Measurements from ENCODE around the gene STAT6. TPM values are rescaled to one million over a fixed set of nuclear protein-coding genes. Genes with fewer than 3 reads are reported as not detected.

Gene STAT6
- total and polyA plus RNA-seq, 3 experiments from 2014 or later = 82.8 to 265 (median 262) TPM

GRCh38 chr12:57133013-57133569 is 21.9 kb upstream of the STAT6 start:
- H3K4me1 ChIP-seq (ENCODE audit: insufficient read depth, low read length) = peaks cover 5% of the 10 kb centered on the region
- POLR2A ChIA-PET = no interaction called here
- Mint-ChIP-seq H3K4me3 (no peak overlapping the region), H3K27me3 (peaks cover 3 to 4% of the 10 kb centered on the region in 2 donors), H3K36me3 (peaks cover 0 to 1% (median 0%) of the 10 kb centered on the region in 3 donors), H3K4me1 (peaks cover 0 to 6% (median 6%) of the 10 kb centered on the region in 3 donors), H3K27ac (no peak overlapping the region), H3K9me3 (no peaks in the 10 kb centered on the region)
- H3K36me3 ChIP-seq (ENCODE audit: insufficient read depth, low read length) = no peaks in the 10 kb centered on the region
- H3K4me3 ChIP-seq (ENCODE audit: low read length) = no peak overlapping the region
- peak in 1 of 5 donors; percentile 6 for DNase-seq
- CTCF ChIA-PET = interaction anchor here (1.1 to 1.2 kb wide), 2 partner anchors 9 to 21 kb away, joined by 3 to 4 read pairs; no protein-coding TSS in a partner anchor
- no peaks in the 10 kb centered on the region for H3K27me3 ChIP-seq (ENCODE audit: insufficient read depth, low read length, poor library complexity, severe bottlenecking)
- no peak overlapping the region for H3K27ac ChIP-seq (ENCODE audit: low read depth, low read length)
- no peaks in the 10 kb centered on the region for H3K9me3 ChIP-seq (ENCODE audit: low read length)

- DNase-seq = peak in 1 of 5 donors; percentile 29
- Histone ChIP-seq H3K27me3 (ENCODE audit: insufficient read depth, low read length, poor library complexity, severe bottlenecking) (no peaks in the 10 kb centered on the region), H3K4me3 (ENCODE audit: low read length) (no peak overlapping the region), H3K27ac (ENCODE audit: low read depth, low read length) (no peak overlapping the region), H3K9me3 (ENCODE audit: low read length) (no peaks in the 10 kb centered on the region), H3K4me1 (ENCODE audit: insufficient read depth, low read length) (peaks cover 7% of the 10 kb centered on the region), H3K36me3 (ENCODE audit: insufficient read depth, low read length) (no peaks in the 10 kb centered on the region)
- no peaks in the 10 kb centered on the region for H3K9me3 Mint-ChIP-seq
- POLR2A ChIA-PET = no interaction called here
- no peak overlapping the region for H3K27ac Mint-ChIP-seq
- H3K4me1 Mint-ChIP-seq = peaks cover 3 to 9% (median 9%) of the 10 kb centered on the region in 3 donors
- H3K36me3 Mint-ChIP-seq = peaks cover 0 to 1% (median 0%) of the 10 kb centered on the region in 3 donors
- H3K27me3 Mint-ChIP-seq = peaks cover 3 to 6% of the 10 kb centered on the region in 2 donors
- peak overlapping the region in 1 of 7 donors; percentile 27 for H3K4me3 Mint-ChIP-seq
- CTCF ChIA-PET = interaction anchor here (0.9 to 11.6 kb wide), 4 partner anchors 8 to 52 kb away, joined by 3 to 173 read pairs (median 3); no protein-coding TSS in a partner anchor
Measured at GRCh38 chr12:57131896-57132744, 21.0 kb upstream of the STAT6 start.

DNA sequence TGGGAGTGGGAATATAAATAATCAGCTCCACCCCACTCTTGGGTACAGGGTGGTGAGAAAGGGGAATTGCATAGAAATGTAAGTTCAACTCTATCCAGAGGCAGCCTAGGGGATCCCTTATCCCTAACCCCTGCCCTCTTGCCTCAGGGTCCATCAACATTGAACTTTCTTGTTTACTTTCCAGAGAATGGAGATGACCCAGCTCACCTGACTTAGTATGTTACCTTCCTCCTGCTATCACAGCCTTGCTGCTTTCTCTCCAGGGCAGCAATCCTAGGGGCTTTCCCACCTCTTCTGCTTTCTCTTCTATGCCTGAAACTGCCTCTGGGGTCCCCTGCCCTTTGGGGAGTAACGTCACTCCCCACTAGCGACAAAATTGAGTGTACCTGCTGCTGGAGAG is 19.8 kb upstream of the STAT6 start:
- ChIA-PET CTCF (interaction anchor here (0.9 to 11.6 kb wide), 3 partner anchors 19 to 53 kb away, joined by 3 to 173 read pairs (median 6); partner anchors contain the start of gene STAT6), POLR2A (no interaction called here)
- Histone ChIP-seq H3K9me3 (ENCODE audit: low read length) (no peaks in the 10 kb centered on the region), H3K4me3 (ENCODE audit: low read length) (no peak overlapping the region), H3K36me3 (ENCODE audit: insufficient read depth, low read length) (no peaks in the 10 kb centered on the region), H3K4me1 (ENCODE audit: insufficient read depth, low read length) (peaks cover 11% of the 10 kb centered on the region), H3K27ac (ENCODE audit: low read depth, low read length) (no peak overlapping the region), H3K27me3 (ENCODE audit: insufficient read depth, low read length, poor library complexity, severe bottlenecking) (no peaks in the 10 kb centered on the region)
- H3K36me3 Mint-ChIP-seq = peaks cover 0 to 1% (median 0%) of the 10 kb centered on the region in 3 donors
- peak overlapping the region in 2 of 8 donors; percentile 5 to 7 for H3K27ac Mint-ChIP-seq
- H3K9me3 Mint-ChIP-seq = no peaks in the 10 kb centered on the region
- H3K4me3 Mint-ChIP-seq = peak overlapping the region in 3 of 7 donors; percentile 2 to 69 (median 27)
- H3K27me3 Mint-ChIP-seq = peaks cover 3 to 8% of the 10 kb centered on the region in 2 donors
- H3K4me1 Mint-ChIP-seq = peaks cover 6 to 11% (median 10%) of the 10 kb centered on the region in 3 donors
- DNase-seq = peak in 1 of 5 donors; percentile 16

DNA sequence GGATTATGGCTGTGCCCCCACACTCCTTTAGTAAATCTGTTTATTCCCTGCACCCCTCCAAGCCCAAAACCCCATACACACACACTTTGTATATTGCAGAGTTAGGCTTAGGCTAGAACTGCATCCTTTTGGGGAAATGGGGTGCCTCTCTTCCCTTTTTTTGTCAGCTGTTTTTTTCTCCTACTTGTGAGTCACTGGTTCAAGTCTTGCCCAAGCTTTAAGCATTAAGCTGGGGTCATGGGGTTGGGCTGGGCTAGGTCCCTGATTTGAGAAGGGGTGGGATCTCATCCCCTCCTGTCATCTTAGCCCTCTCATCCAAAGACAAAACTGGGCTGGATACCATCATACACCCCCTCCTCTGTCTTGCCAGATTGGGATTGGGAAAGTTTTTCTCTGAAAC is 18.7 kb upstream of the STAT6 start:
- H3K9me3 ChIP-seq (ENCODE audit: low read length) = no peaks in the 10 kb centered on the region
- ChIA-PET CTCF (interaction anchor here (1.0 to 11.6 kb wide), 3 partner anchors 18 to 127 kb away, joined by 3 to 173 read pairs (median 6); partner anchors contain the start of gene STAT6), POLR2A (no interaction called here)
- peak overlapping the region; percentile 53 to 88 (median 68) for H3K4me3 Mint-ChIP-seq
- no peaks in the 10 kb centered on the region for H3K27me3 ChIP-seq (ENCODE audit: insufficient read depth, low read length, poor library complexity, severe bottlenecking)
- no peak overlapping the region for H3K27ac ChIP-seq (ENCODE audit: low read depth, low read length)
- H3K4me3 ChIP-seq (ENCODE audit: low read length) = no peak overlapping the region
- no peaks in the 10 kb centered on the region for H3K36me3 ChIP-seq (ENCODE audit: insufficient read depth, low read length)
- H3K9me3 Mint-ChIP-seq = no peaks in the 10 kb centered on the region
- peaks cover 6 to 11% (median 10%) of the 10 kb centered on the region in 3 donors for H3K4me1 Mint-ChIP-seq
- peaks cover 0 to 1% (median 0%) of the 10 kb centered on the region in 3 donors for H3K36me3 Mint-ChIP-seq
- DNase-seq = no peak
- H3K27me3 Mint-ChIP-seq = peaks cover 3 to 8% of the 10 kb centered on the region in 2 donors
- H3K4me1 ChIP-seq (ENCODE audit: insufficient read depth, low read length) = peaks cover 11% of the 10 kb centered on the region
- peak overlapping the region in 6 of 8 donors; percentile 6 to 89 (median 50) for H3K27ac Mint-ChIP-seq

- peaks cover 0 to 1% (median 0%) of the 10 kb centered on the region in 3 donors for H3K36me3 Mint-ChIP-seq
- Histone ChIP-seq H3K27me3 (ENCODE audit: insufficient read depth, low read length, poor library complexity, severe bottlenecking) (no peaks in the 10 kb centered on the region), H3K27ac (ENCODE audit: low read depth, low read length) (no peak overlapping the region), H3K4me1 (ENCODE audit: insufficient read depth, low read length) (peaks cover 11% of the 10 kb centered on the region), H3K4me3 (ENCODE audit: low read length) (no peak overlapping the region), H3K9me3 (ENCODE audit: low read length) (no peaks in the 10 kb centered on the region), H3K36me3 (ENCODE audit: insufficient read depth, low read length) (no peaks in the 10 kb centered on the region)
- peak overlapping the region; percentile 53 to 88 (median 77) for H3K4me3 Mint-ChIP-seq
- peak in 1 of 5 donors; percentile 39 for DNase-seq
- H3K9me3 Mint-ChIP-seq = no peaks in the 10 kb centered on the region
- ChIA-PET POLR2A (interaction anchor here (2.0 kb wide), 1 partner anchor 18 kb away, joined by 9 read pairs; the partner anchor contains the start of gene STAT6), CTCF (interaction anchor here (1.0 to 11.6 kb wide), 3 partner anchors 18 to 127 kb away, joined by 3 to 173 read pairs (median 14); partner anchors contain the start of gene STAT6)
- peaks cover 7 to 11% (median 10%) of the 10 kb centered on the region in 3 donors for H3K4me1 Mint-ChIP-seq
- peak overlapping the region in 4 of 8 donors; percentile 8 to 89 (median 61) for H3K27ac Mint-ChIP-seq
- H3K27me3 Mint-ChIP-seq = peaks cover 3 to 8% of the 10 kb centered on the region in 2 donors
Measured at GRCh38 chr12:57129321-57129842, 18.2 kb upstream of the STAT6 start.

DNA sequence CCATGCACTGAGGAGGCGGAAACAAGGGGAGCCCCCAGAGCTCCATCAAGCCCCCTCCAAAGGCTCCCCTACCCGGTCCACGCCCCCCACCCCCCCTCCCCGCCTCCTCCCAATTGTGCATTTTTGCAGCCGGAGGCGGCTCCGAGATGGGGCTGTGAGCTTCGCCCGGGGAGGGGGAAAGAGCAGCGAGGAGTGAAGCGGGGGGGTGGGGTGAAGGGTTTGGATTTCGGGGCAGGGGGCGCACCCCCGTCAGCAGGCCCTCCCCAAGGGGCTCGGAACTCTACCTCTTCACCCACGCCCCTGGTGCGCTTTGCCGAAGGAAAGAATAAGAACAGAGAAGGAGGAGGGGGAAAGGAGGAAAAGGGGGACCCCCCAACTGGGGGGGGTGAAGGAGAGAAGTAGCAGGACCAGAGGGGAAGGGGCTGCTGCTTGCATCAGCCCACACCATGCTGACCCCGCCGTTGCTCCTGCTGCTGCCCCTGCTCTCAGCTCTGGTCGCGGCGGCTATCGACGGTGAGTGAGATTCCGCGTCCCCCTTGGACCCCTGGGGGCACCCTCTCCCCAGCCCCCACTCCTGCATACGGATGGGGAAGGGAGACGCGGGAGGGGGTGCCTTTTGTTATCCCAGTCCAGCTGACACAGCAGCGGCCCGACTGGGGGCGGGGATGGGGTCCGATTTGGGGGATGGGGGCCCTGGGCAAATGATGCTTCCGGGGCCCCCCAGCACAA is 17.5 kb upstream of the STAT6 start:
- Histone ChIP-seq H3K36me3 (ENCODE audit: insufficient read depth, low read length) (no peaks in the 10 kb centered on the region), H3K4me3 (ENCODE audit: low read length) (peak overlapping the region; percentile 86), H3K27me3 (ENCODE audit: insufficient read depth, low read length, poor library complexity, severe bottlenecking) (no peaks in the 10 kb centered on the region), H3K4me1 (ENCODE audit: insufficient read depth, low read length) (peaks cover 11% of the 10 kb centered on the region), H3K9me3 (ENCODE audit: low read length) (no peaks in the 10 kb centered on the region), H3K27ac (ENCODE audit: low read depth, low read length) (no peak overlapping the region)
- Mint-ChIP-seq H3K27me3 (peaks cover 3 to 9% of the 10 kb centered on the region in 2 donors), H3K9me3 (no peaks in the 10 kb centered on the region), H3K4me3 (peak overlapping the region; percentile 85 to 97 (median 87)), H3K4me1 (peaks cover 11 to 12% (median 11%) of the 10 kb centered on the region in 3 donors), H3K36me3 (no peaks in the 10 kb centered on the region), H3K27ac (peak overlapping the region in 1 of 8 donors; percentile 70)
- ChIA-PET POLR2A (interaction anchor here (0.6 to 2.0 kb wide), 3 partner anchors 17 to 136 kb away, joined by 3 to 9 read pairs (median 5); partner anchors contain the start of gene STAT6), CTCF (interaction anchor here (0.8 to 11.6 kb wide), 9 partner anchors 13 to 96 kb away, joined by 3 to 173 read pairs (median 3); partner anchors contain the start of gene STAT6)
- DNase-seq = no peak

Measured in CD8-positive, alpha-beta memory T cell (primary cell).